ENCODE data around the gene PARD6G. TPM values are rescaled to one million over a fixed set of nuclear protein-coding genes. Genes with fewer than 3 reads are reported as not detected.

Gene PARD6G
- total and polyA plus RNA-seq, 2 experiments from 2014 or later: 6.9 to 18.5 TPM

- no peak overlapping the region for H3K27ac ChIP-seq (ENCODE audit: low read depth)
These were observed 65.5 kb downstream of the PARD6G start for GRCh38 chr18:80181642-80182461.

DNA sequence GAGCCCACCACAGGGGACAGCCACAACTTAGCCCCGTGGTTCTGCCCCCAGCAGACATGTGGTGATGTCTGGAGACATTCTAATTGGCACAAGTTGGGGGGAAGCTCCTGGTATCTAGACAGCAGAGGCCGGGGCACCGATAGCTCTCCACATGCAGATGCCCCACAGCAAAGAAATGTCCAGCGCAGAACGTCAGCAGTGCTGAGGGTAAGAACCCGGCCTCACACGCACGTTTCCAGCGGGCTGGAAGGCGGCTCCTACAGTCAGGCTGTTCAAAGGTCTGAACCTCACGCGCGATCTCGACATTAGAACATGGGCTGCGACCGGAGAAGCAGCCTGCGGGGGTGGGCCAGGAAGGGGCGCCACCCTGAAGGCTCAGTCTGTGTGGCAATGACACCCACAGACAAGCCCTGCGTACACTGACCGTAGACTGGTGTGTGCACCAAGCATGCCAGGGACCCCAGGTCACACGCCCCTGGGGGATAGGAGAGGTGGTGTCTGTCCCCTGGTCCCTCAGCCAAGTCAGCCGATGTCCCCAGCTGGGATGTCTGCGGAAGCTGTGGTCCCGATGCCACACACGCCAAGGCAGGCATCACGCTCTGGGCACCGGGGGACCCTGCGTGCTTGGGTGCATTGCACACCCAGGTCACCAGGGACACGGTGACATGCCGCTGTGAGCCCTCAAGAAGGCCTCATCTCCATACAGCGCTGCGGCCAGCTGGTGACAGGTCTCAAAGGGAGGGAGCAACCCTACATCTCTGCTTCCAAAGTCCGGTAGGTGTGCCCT lies 66.3 kb downstream of the PARD6G start:
- H3F3A ChIP-seq (replicated peaks; ENCODE audit: low read depth): 0 out of 2 replicates have a peak, but pooled peaks cover 1% of the 10 kb centered on the region
- no peak for DNase-seq (ENCODE audit: low spot score)
- no peaks in the 10 kb centered on the region for H3K36me3 ChIP-seq (ENCODE audit: insufficient read depth)
- ATAC-seq: no peak
- Mint-ChIP-seq H3K4me1 (peaks cover 6% of the 10 kb centered on the region; the same call in 2 of the 3 replicates), H3K27me3 (ENCODE audit: insufficient read depth, low read depth, poor library complexity) (peaks cover 9% of the 10 kb centered on the region), H3K27ac (no peak overlapping the region), H3K9me3 (peaks cover 6% of the 10 kb centered on the region; the same call in 2 of the 3 replicates), H3K4me3 (no peak overlapping the region), H3K36me3 (ENCODE audit: low read depth) (peaks cover 3% of the 10 kb centered on the region; the same call in 1 of the 3 replicates)
- no peak overlapping the region for H2AFZ ChIP-seq
- H3K4me2 ChIP-seq: no peak overlapping the region
- H3K27me3 ChIP-seq (ENCODE audit: insufficient read depth): no peaks in the 10 kb centered on the region
- no peaks in the 10 kb centered on the region for H3K79me2 ChIP-seq (replicated peaks; ENCODE audit: insufficient read depth)
- no peak overlapping the region for H3K27ac ChIP-seq (ENCODE audit: low read depth)
- H3K9me2 ChIP-seq (ENCODE audit: insufficient read depth): no peaks in the 10 kb centered on the region
- no peaks in the 10 kb centered on the region for H3K4me1 ChIP-seq (ENCODE audit: insufficient read depth)
- no peaks in the 10 kb centered on the region for H4K20me1 ChIP-seq (replicated peaks; ENCODE audit: insufficient read depth)
- TF ChIP-seq EZH2phosphoT487 (IDR thresholded peaks at IDR 0.05; ENCODE audit: unreplicated experiment) (no peak), CTCF (conservative IDR thresholded peaks at IDR 0.05; ENCODE audit: low read depth in 2 of 2) (no peak), CREB1 (CRISPR knock-in tag; IDR thresholded peaks at IDR 0.05; ENCODE audit: low read depth) (no peak), POLR2AphosphoS5 (IDR thresholded peaks at IDR 0.05; ENCODE audit: low read depth) (no peak), STAT1 (IDR thresholded peaks at IDR 0.05; ENCODE audit: unreplicated experiment) (no peak), NANOG (IDR thresholded peaks at IDR 0.05; ENCODE audit: borderline replicate concordance) (no peak)
- no peak overlapping the region for H3K4me3 ChIP-seq

More at GRCh38 chr18:80181642-80182461, 65.5 kb downstream of the PARD6G start:
- Histone ChIP-seq H3K4me1 (ENCODE audit: insufficient read depth) (no peaks in the 10 kb centered on the region), H3K4me3 (no peak overlapping the region), H3K27me3 (ENCODE audit: insufficient read depth) (no peaks in the 10 kb centered on the region), H3K9me2 (ENCODE audit: insufficient read depth) (no peaks in the 10 kb centered on the region), H3F3A (replicated peaks; ENCODE audit: low read depth) (peaks cover 7% of the 10 kb centered on the region; the same call in 1 of the 2 replicates), H2AFZ (no peak overlapping the region), H3K79me2 (replicated peaks; ENCODE audit: insufficient read depth) (no peaks in the 10 kb centered on the region), H3K36me3 (ENCODE audit: insufficient read depth) (no peaks in the 10 kb centered on the region), H3K4me2 (no peak overlapping the region), H4K20me1 (replicated peaks; ENCODE audit: insufficient read depth) (no peaks in the 10 kb centered on the region)
- Mint-ChIP-seq H3K36me3 (ENCODE audit: low read depth) (peaks cover 3% of the 10 kb centered on the region; the same call in 1 of the 3 replicates), H3K9me3 (peaks cover 13% of the 10 kb centered on the region), H3K27ac (peak overlapping the region; percentile 67; the same call in 1 of the 2 replicates), H3K4me1 (peaks cover 6% of the 10 kb centered on the region; the same call in 2 of the 3 replicates), H3K4me3 (no peak overlapping the region), H3K27me3 (ENCODE audit: insufficient read depth, low read depth, poor library complexity) (peaks cover 9% of the 10 kb centered on the region)
- DNase-seq (ENCODE audit: low spot score) (no peak), ATAC-seq (peak; percentile 27)
- TF ChIP-seq EZH2phosphoT487 (IDR thresholded peaks at IDR 0.05; ENCODE audit: unreplicated experiment): no peak
- no peak for TF ChIP-seq NANOG (IDR thresholded peaks at IDR 0.05; ENCODE audit: borderline replicate concordance)
- TF ChIP-seq ZNF331 (CRISPR knock-in tag; IDR thresholded peaks at IDR 0.05; ENCODE audit: low read depth): no peak
- TF ChIP-seq, protein P1, sequence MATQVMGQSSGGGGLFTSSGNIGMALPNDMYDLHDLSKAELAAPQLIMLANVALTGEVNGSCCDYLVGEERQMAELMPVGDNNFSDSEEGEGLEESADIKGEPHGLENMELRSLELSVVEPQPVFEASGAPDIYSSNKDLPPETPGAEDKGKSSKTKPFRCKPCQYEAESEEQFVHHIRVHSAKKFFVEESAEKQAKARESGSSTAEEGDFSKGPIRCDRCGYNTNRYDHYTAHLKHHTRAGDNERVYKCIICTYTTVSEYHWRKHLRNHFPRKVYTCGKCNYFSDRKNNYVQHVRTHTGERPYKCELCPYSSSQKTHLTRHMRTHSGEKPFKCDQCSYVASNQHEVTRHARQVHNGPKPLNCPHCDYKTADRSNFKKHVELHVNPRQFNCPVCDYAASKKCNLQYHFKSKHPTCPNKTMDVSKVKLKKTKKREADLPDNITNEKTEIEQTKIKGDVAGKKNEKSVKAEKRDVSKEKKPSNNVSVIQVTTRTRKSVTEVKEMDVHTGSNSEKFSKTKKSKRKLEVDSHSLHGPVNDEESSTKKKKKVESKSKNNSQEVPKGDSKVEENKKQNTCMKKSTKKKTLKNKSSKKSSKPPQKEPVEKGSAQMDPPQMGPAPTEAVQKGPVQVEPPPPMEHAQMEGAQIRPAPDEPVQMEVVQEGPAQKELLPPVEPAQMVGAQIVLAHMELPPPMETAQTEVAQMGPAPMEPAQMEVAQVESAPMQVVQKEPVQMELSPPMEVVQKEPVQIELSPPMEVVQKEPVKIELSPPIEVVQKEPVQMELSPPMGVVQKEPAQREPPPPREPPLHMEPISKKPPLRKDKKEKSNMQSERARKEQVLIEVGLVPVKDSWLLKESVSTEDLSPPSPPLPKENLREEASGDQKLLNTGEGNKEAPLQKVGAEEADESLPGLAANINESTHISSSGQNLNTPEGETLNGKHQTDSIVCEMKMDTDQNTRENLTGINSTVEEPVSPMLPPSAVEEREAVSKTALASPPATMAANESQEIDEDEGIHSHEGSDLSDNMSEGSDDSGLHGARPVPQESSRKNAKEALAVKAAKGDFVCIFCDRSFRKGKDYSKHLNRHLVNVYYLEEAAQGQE (IDR thresholded peaks at IDR 0.05; ENCODE audit: unreplicated experiment): no peak
- TF ChIP-seq EZH2 (IDR thresholded peaks at IDR 0.05; ENCODE audit: low read depth, unreplicated experiment): no peak
